ENCODE data around the gene MYH15.

DNA sequence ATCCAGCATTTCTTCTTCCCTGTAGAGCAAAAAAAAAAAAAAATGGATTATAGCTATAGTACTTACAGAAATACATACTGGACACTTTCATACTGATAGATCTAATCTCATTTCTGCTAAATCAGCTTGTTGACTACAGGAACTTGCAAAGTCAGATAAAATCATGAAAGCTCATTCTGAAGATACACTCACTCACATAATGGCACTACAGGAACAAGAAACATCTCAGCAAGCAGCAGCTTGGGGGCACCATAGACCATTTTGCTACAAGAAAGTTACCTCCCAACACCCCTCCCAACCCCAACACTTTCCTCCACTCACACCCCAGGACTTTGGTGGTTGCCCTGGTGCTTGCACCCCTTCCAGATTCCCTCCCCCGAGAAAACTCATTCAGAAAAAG, 4.6 kb downstream of the MYH15 start:
- TF ChIP-seq GATA2 (IDR thresholded peaks at IDR 0.05; ENCODE audit: low read depth, low read length), result no peak
- TF ChIP-seq GATA3 (IDR thresholded peaks at IDR 0.05; ENCODE audit: low read depth, low read length), result no peak
